Rectal smooth muscle tissue (tissue), 1 donor: ENCODE results near the gene SELENOK.

Experiments used
- H3K27ac ChIP-seq: one replicate; pipeline ENCODE4 v1.7.0; 2013; ENCODE audit warnings: low read depth, low read length, inconsistent platforms
- H3K27me3 ChIP-seq: one replicate; pipeline ENCODE4 v1.7.0; 2013; ENCODE audit warnings: low read length; ENCODE audit not compliant: control insufficient read depth, insufficient read depth
- H3K36me3 ChIP-seq: one replicate; pipeline ENCODE4 v1.7.0; 2013; ENCODE audit warnings: low read length; ENCODE audit not compliant: control insufficient read depth, insufficient read depth
- H3K4me1 ChIP-seq: one replicate; pipeline ENCODE4 v1.7.0; 2013; ENCODE audit warnings: low read length; ENCODE audit not compliant: control insufficient read depth, insufficient read depth
- H3K4me3 ChIP-seq: one replicate; pipeline ENCODE4 v1.7.0; 2013; ENCODE audit warnings: low read length
- H3K9ac ChIP-seq: one replicate; pipeline ENCODE4 v1.7.0; 2013; ENCODE audit warnings: low read length

Gene SELENOK

GRCh38 chr3:53845881-53846133 lies 45.9 kb downstream of the SELENOK start:
- Histone ChIP-seq H3K27ac (no peak overlapping the region), H3K27me3 (no peaks in the 10 kb centered on the region)

GRCh38 chr3:53845103-53845880 lies 46.4 kb downstream of the SELENOK start:
- Histone ChIP-seq H3K9ac (peak overlapping the region; percentile 10), H3K4me3 (peak overlapping the region; percentile 65), H3K36me3 (no peaks in the 10 kb centered on the region), H3K4me1 (no peaks in the 10 kb centered on the region), H3K27me3 (no peaks in the 10 kb centered on the region), H3K27ac (no peak overlapping the region)

More at GRCh38 chr3:53845881-53846133, 45.9 kb downstream of the SELENOK start:
- Histone ChIP-seq H3K9ac (peak overlapping the region; percentile 10), H3K4me1 (no peaks in the 10 kb centered on the region), H3K4me3 (peak overlapping the region; percentile 65), H3K36me3 (no peaks in the 10 kb centered on the region)

GRCh38 chr3:53844262-53845102 lies 47.2 kb downstream of the SELENOK start:
- Histone ChIP-seq H3K9ac (no peak overlapping the region), H3K27me3 (no peaks in the 10 kb centered on the region), H3K4me1 (no peaks in the 10 kb centered on the region), H3K36me3 (no peaks in the 10 kb centered on the region), H3K27ac (no peak overlapping the region), H3K4me3 (no peak overlapping the region)

- Histone ChIP-seq H3K4me3 (no peak overlapping the region), H3K27me3 (no peaks in the 10 kb centered on the region), H3K4me1 (no peaks in the 10 kb centered on the region), H3K36me3 (no peaks in the 10 kb centered on the region), H3K27ac (no peak overlapping the region), H3K9ac (no peak overlapping the region)
Observed at GRCh38 chr3:53843195-53844177, 48.2 kb downstream of the SELENOK start.

GRCh38 chr3:53842436-53843194 lies 49.0 kb downstream of the SELENOK start:
- Histone ChIP-seq H3K4me3 (no peak overlapping the region), H3K4me1 (no peaks in the 10 kb centered on the region), H3K27me3 (no peaks in the 10 kb centered on the region), H3K36me3 (no peaks in the 10 kb centered on the region), H3K9ac (no peak overlapping the region), H3K27ac (no peak overlapping the region)

- Histone ChIP-seq H3K4me3 (no peak overlapping the region), H3K36me3 (no peaks in the 10 kb centered on the region), H3K27me3 (no peaks in the 10 kb centered on the region), H3K27ac (no peak overlapping the region), H3K4me1 (no peaks in the 10 kb centered on the region), H3K9ac (no peak overlapping the region)
Observed at GRCh38 chr3:53841296-53841695, 50.4 kb downstream of the SELENOK start.

- Histone ChIP-seq H3K4me3 (no peak overlapping the region), H3K9ac (no peak overlapping the region), H3K36me3 (no peaks in the 10 kb centered on the region), H3K27me3 (no peaks in the 10 kb centered on the region), H3K4me1 (no peaks in the 10 kb centered on the region), H3K27ac (no peak overlapping the region)
Observed at GRCh38 chr3:53837331-53837730, 54.3 kb downstream of the SELENOK start.

GRCh38 chr3:53836084-53836872 lies 55.4 kb downstream of the SELENOK start:
- H3K36me3 ChIP-seq = no peaks in the 10 kb centered on the region
- H3K9ac ChIP-seq = no peak overlapping the region
- no peak overlapping the region for H3K4me3 ChIP-seq
- H3K4me1 ChIP-seq = no peaks in the 10 kb centered on the region
- no peaks in the 10 kb centered on the region for H3K27me3 ChIP-seq
- no peak overlapping the region for H3K27ac ChIP-seq

GRCh38 chr3:53835257-53835656 lies 56.4 kb downstream of the SELENOK start:
- Histone ChIP-seq H3K4me3 (no peak overlapping the region), H3K4me1 (no peaks in the 10 kb centered on the region), H3K9ac (no peak overlapping the region), H3K27ac (no peak overlapping the region), H3K27me3 (no peaks in the 10 kb centered on the region), H3K36me3 (no peaks in the 10 kb centered on the region)

- H3K9ac ChIP-seq = no peak overlapping the region
- H3K27ac ChIP-seq = no peak overlapping the region
- no peak overlapping the region for H3K4me3 ChIP-seq
Observed at GRCh38 chr3:53834429-53835095, 57.1 kb downstream of the SELENOK start.

More at GRCh38 chr3:53834429-53835095, 57.1 kb downstream of the SELENOK start:
- Histone ChIP-seq H3K36me3 (no peaks in the 10 kb centered on the region), H3K4me1 (no peaks in the 10 kb centered on the region), H3K27me3 (no peaks in the 10 kb centered on the region)
